ENCODE measurements around the gene ENAH.
"Not testable (repeated sequence)": the region's sequence is repeated elsewhere in the genome, so short reads cannot be mapped to it uniquely, and the experiment has no call there.

Gene ENAH

GRCh38 chr1:225652729-225653462, at the start of gene ENAH:
Gene ENAH, minus strand, starts transcription at chr1:225653123. Its CDS starts 433 bp downstream, at chr1:225652690.
- H3K27ac ChIP-seq = peak within 1 kb of the TSS; percentile 91
- no peak for DNase-seq (ENCODE audit: low read depth, low spot score)

DNA sequence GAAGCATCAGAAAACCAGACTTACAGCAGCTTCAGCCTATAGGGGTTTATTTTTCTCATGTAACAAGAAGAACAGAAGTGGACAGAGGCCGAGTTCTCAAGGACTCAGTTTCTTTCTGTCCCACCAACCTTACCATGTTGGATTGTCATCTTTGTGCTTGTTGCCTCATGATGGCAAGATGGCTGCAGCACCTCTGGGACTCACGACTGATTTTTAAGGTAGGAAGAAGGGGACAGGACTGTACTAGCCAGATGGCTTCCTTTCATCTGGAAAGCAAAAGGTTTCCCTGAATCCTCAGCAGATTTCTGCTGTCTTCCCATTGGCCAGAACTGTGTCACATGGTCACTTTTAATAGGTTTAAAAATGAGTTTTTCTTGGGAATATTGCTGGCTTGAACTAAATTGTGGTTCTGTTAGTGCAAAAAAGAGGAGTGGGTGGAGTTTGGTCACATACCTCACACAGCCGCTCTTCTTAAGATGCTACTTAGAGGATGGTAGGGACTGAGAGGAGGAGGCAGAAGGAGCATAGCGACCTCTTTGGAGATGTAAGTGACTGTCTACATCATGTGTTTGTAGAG, 48.1 kb upstream of the ENAH start:
- no peak for DNase-seq (ENCODE audit: low read depth, low spot score)
- H3K27ac ChIP-seq = peak overlapping the region; percentile 73

DNA sequence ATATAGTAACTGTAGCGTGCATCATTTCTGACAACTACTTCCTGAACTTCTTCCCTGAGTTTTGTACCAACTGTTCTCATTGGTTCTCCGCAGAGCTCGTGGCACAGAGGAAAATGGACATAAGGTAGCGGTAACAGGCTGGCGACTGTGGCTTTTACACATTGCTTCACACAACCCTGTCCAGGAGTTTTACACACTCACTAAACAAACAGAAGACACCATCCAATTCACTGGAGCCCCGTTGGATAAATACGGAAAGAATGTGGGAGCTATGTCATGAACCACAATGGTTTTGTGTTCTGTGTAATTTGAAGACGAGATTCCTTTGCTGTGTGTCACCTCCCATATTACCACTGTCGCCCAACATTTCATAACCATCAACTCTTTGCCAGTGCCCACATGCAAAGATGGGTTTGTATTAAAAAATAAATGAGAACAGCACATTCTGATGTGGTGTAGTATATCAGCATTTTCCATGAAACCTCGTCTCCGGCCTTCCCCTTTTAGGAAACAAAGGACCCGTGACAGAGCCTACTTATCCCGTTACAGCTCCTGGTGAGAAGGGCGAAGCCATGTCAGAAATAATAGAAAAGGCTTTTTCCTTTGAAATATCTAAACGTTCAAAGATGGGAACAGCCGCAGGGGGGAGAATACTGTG, 47.4 kb upstream of the ENAH start:
- peak overlapping the region; percentile 73 for H3K27ac ChIP-seq
- peak; percentile 97 for DNase-seq (ENCODE audit: low read depth, low spot score)

DNA sequence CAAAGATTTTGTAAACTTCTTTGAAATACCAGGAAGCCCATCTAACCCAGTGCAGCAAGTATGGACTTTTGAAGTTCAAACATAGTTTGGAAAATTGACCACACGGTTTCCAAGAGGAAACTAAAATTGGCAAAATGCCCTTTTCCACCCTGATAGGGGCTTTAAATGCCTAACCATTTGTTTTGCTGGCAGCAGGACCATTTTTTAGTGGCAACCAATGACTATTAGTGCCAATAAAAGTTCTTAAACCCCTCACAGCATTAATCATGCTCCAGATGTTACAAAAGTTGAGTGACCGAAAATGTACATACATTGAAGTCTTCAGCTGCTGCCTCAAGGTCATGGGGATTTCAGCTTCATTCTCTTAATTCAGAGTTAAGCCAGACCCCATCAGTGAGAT, 46.4 kb upstream of the ENAH start:
- no peak for DNase-seq (ENCODE audit: low read depth, low spot score)
- H3K27ac ChIP-seq = peak overlapping the region; percentile 73

- not testable (repeated sequence) for H3K27ac ChIP-seq; DNase-seq (ENCODE audit: low read depth, low spot score)
Observed at GRCh38 chr1:225698194-225698593, 45.3 kb upstream of the ENAH start.

- H3K27ac ChIP-seq = no peak overlapping the region
- no peak for DNase-seq (ENCODE audit: low read depth, low spot score)
Observed at GRCh38 chr1:225697428-225697827, 44.5 kb upstream of the ENAH start.

DNA sequence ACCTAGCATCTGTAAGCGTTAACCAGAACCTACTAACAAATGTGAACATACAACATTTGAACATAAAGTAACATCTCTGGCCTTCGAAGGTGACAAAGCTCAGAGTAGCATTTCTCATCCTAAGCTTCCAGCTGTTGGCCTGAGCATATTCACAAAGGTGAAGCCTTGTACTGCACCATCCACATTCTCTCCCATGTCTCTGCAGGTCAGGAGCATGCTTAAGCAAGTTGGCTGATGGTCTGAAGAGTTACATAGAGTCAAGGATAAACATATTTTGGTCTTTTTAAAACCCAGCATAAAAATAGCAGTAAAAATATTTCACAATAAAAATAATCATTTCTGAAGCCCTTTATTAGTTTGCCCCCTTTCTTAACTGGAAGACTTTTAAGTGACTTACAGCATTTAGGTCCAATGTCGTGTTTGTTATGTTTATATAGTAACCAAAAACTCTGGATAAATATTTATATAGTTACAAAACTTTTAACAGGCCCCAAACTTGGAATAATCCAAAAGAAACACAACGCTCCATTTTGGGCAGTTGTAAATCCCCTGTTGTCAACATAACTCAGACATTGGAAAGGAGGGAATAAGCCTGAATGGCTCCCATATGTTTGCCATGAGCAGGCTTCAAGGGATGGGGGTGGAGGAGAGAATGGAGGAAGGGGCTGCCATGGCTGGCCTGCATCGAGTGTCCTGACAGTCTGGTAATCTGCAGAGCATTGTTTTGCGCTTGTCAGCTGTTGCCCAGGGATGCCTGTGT, 42.8 kb upstream of the ENAH start:
- H3K27ac ChIP-seq = no peak overlapping the region
- DNase-seq (ENCODE audit: low read depth, low spot score) = no peak

DNA sequence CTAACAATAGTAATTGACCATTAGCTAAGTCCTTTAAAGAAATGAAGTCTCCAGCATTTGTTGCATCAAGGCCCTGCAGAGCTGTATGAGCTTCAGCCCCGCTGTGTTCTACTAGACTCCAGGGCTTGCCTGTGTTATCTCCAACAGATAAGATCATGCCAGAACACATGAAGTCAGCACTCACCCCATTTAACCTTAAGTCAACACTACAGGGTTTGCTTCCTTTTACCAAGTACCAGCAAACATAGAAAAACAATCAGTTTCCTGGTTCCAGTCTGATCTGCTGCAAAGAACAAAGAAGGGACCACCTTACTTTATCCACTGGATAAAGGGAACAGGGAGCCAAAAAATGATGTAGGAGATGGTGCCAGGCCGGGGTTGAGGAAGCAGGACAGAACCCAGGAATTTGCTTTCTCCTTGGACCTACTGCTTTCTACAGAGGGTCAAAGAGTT, 41.3 kb upstream of the ENAH start:
- no peak for DNase-seq (ENCODE audit: low read depth, low spot score)
- H3K27ac ChIP-seq = no peak overlapping the region

DNA sequence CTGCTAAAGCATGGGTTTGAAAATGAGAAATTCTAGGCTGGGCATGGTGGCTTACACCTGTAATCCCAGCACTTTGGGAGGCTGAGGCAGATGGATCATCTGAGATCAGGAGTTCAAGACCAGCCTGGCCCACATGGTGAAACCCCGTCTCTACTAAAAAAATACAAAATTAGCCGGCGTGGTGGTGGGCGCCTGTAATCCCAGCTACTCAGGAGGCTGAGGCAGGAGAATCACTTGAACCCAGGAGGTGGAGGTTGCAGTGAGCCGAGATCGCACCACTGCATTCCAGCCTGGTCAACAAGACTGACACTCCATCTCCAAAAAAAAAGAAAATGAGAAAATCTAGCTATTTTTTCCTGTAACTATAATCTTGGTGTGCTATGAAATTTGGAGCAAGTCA, 40.8 kb upstream of the ENAH start:
- not testable (repeated sequence) for H3K27ac ChIP-seq; DNase-seq (ENCODE audit: low read depth, low spot score)

- no peak for DNase-seq (ENCODE audit: low read depth, low spot score)
Observed at GRCh38 chr1:225693085-225693696, 40.3 kb upstream of the ENAH start.

GRCh38 chr1:225692517-225692879, 39.6 kb upstream of the ENAH start:
- no peak overlapping the region for H3K27ac ChIP-seq
- DNase-seq (ENCODE audit: low read depth, low spot score) = no peak

More at GRCh38 chr1:225693085-225693696, 40.3 kb upstream of the ENAH start:
- no peak overlapping the region for H3K27ac ChIP-seq

DNA sequence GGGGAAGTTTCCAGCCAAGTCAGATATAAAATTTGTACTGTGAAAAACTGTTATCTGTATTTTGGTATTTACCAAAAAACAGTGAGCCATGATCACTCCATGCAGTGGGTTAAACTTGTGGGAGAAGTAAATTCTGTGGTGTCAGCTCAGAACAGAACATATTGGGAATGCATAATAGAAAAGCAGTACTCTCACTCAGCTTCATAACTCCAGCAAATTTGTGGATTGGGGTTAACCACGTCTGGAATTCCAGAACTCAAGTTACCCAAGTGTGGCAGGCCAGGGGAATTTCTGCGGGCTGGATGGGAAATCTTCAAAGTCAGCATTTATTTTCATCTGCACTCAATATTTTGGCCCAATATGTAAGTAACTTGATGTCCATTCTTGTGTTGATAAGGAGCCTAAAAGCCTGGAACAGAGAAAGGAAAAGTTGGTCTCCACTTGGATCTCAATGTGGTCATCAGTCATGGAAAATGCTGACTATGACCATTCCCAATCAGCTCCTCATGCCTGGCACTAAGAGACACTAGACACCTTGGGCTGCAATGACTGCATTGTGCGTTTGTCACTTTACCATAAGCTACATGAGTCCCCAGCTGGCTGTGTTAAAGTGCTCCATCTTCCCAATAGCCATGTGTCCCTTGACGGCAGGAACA, 39.1 kb upstream of the ENAH start:
- no peak for DNase-seq (ENCODE audit: low read depth, low spot score)
- H3K27ac ChIP-seq = no peak overlapping the region

GRCh38 chr1:225691377-225691776, 38.5 kb upstream of the ENAH start:
- no peak overlapping the region for H3K27ac ChIP-seq
- no peak for DNase-seq (ENCODE audit: low read depth, low spot score)

DNA sequence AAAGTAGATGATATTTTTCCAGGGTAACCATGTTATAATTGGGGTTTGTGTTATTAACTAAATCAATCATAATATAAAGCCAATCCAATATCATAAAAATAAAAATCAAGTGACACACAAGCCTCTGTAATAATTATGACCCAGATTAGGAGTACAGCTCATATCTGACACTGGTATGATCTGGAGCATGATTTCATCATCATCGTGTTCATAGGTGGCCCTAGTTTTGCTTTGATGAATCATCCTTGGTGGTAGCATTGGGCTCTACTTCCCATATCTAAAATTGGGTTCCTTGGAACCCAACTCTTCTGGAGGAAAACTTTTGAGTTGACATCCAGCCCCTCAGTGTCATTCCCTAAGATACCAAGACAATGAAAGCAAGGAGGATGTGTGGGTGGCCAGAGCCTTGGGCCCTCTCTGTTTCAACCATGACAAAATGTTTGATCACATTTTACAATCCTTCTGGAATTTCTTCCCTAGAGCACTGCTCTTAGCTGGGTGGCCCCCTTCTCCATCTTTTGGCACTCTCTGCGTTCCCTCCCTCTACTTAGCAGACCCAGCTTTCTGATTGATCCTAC, 37.0 kb upstream of the ENAH start:
- no peak overlapping the region for H3K27ac ChIP-seq
- no peak for DNase-seq (ENCODE audit: low read depth, low spot score)

GRCh38 chr1:225688345-225688744, 35.4 kb upstream of the ENAH start:
- DNase-seq (ENCODE audit: low read depth, low spot score) = no peak
- no peak overlapping the region for H3K27ac ChIP-seq

DNA sequence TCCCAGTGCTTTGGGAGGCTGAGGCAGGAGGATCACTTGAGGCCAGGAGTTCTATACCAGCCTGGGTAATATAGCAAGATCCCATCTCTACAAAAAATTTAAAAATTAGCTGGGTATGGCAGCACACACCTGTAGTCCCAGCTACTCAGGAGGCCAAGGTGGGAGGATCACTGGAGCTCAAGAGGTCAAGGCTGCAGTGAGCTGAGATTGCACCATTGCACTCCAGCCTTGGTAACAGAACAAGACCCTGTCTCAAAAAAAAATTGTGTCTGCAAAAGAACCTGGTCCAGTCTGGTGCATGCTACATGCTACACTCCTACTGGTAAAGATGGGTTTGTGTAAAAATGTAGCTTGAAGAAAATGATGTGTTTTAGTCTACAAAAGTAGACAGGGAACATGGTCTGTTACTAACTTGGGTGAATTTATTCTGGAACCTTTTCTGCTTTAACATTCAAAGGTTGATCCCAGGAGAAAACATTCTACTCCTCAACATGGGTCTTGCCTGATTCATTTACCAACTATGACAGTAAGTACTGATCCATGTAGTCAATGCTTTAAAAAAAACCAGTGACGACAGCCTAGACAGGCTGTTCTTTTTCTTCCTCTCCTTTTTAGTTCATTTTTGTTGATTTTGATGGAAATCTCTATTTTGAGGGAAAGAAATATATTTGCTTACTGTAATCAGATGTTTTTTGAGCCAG, 32.7 kb upstream of the ENAH start:
- H3K27ac ChIP-seq = no peak overlapping the region
- no peak for DNase-seq (ENCODE audit: low read depth, low spot score)

DNA sequence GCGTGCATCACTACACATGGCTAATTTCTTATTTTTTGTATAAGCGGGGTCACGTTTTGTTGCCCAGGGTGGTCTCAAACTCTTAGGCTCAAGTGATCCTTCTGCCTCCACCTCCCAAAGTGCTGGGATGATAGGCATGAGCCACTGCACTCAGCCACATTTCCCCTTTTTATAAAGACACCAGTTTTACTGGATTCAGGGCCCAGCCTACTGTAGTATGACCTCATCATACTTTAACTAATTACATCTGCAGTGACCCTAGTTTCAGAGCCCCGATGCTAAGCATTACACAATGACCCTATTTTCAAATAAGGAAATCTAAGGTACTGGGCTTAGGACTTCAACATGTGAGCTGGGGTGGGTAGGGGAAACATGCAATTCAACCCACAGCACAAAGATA, 31.8 kb upstream of the ENAH start:
- no peak overlapping the region for H3K27ac ChIP-seq
- no peak for DNase-seq (ENCODE audit: low read depth, low spot score)

- no peak for DNase-seq (ENCODE audit: low read depth, low spot score)
- no peak overlapping the region for H3K27ac ChIP-seq
Observed at GRCh38 chr1:225681231-225681630, 28.3 kb upstream of the ENAH start.

DNA sequence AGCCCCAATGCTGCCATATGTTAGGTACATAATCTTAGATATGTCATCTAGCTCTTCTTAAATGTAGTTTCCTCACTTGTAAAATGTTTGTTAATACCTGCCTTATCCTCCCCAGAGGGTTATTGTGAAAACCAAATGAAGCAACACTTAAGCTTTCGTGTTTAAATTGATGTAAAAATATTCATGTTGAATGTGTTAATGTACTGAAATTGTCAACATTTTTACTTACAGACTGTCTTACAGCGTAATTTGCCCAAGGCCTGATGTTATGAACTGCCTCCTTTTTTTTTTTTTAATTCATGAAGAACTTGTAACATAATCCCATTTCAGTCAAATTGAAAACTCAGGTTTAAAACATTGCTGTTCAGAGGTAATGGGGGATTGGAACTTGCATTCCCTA, 25.6 kb upstream of the ENAH start:
- DNase-seq (ENCODE audit: low read depth, low spot score) = no peak
- H3K27ac ChIP-seq = no peak overlapping the region
